22Rv1 (cell line): ENCODE measurements around the gene NAB2.
"Not testable (repeated sequence)": the region's sequence is repeated elsewhere in the genome, so short reads cannot be mapped to it uniquely, and the experiment has no call there.

Source experiments
- H3K27ac ChIP-seq: fragments of 450-650 bp; 2 replicates; pipeline ENCODE4 v1.5.1; 2017
- ZFX ChIP-seq: fragments of 450-650 bp; IDR thresholded peaks from 2 replicates; pipeline ENCODE4 v1.6.1; 2017; ENCODE audit warnings: antibody characterized with exemption, borderline replicate concordance
- TF ChIP-seq, protein P1 (sequence below): fragments of 450-650 bp; IDR thresholded peaks from 2 replicates; pipeline ENCODE4 v1.5.1; 2017; ENCODE audit warnings: mild to moderate bottlenecking

The NAB2 gene

DNA sequence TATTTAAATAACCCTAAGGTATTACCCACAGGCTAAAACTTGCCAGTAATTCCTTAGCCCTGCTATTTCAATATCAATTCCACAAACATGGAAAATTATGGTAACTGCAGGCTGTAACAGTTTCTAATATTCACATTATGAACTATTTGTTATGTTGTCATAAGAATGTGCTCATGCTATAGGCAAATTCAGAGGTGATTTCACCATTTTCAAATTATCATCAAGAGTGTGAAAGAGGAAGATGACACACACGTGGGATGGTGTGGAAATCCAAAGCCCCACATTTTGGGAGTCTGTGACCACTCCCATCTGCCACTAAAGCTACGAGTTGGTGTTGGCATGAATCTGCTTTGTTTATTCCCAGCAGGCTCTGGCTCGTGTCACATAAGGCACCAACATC, 33.1 kb upstream of the NAB2 start:
- no peak overlapping the region for H3K27ac ChIP-seq
- TF ChIP-seq, protein P1, sequence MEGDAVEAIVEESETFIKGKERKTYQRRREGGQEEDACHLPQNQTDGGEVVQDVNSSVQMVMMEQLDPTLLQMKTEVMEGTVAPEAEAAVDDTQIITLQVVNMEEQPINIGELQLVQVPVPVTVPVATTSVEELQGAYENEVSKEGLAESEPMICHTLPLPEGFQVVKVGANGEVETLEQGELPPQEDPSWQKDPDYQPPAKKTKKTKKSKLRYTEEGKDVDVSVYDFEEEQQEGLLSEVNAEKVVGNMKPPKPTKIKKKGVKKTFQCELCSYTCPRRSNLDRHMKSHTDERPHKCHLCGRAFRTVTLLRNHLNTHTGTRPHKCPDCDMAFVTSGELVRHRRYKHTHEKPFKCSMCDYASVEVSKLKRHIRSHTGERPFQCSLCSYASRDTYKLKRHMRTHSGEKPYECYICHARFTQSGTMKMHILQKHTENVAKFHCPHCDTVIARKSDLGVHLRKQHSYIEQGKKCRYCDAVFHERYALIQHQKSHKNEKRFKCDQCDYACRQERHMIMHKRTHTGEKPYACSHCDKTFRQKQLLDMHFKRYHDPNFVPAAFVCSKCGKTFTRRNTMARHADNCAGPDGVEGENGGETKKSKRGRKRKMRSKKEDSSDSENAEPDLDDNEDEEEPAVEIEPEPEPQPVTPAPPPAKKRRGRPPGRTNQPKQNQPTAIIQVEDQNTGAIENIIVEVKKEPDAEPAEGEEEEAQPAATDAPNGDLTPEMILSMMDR, result no peak
- TF ChIP-seq ZFX, result no peak

GRCh38 chr12:57057067-57057751, 31.7 kb upstream of the NAB2 start:
- no peak overlapping the region for H3K27ac ChIP-seq
- TF ChIP-seq, protein P1, result no peak
- no peak for TF ChIP-seq ZFX

DNA sequence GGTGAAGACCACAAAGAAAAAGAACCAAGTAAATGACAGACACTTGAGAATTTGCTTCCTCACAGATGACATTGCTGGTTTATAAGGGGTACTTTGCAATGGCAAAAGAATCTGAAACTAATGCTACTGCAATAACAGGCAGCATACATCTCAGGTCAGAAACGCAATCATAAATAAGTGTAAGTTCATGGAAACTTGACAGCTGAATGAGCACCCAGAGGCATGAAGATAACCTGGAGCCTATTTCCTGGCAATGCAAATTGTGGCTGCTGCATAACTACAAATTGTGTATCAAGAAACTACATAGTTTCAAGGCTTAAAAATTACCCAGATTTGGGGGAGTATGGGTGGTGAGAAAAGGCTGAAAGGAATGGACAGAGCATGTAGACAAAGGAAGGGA, 30.5 kb upstream of the NAB2 start:
- no peak overlapping the region for H3K27ac ChIP-seq
- no peak for TF ChIP-seq ZFX
- TF ChIP-seq, protein P1, result no peak

DNA sequence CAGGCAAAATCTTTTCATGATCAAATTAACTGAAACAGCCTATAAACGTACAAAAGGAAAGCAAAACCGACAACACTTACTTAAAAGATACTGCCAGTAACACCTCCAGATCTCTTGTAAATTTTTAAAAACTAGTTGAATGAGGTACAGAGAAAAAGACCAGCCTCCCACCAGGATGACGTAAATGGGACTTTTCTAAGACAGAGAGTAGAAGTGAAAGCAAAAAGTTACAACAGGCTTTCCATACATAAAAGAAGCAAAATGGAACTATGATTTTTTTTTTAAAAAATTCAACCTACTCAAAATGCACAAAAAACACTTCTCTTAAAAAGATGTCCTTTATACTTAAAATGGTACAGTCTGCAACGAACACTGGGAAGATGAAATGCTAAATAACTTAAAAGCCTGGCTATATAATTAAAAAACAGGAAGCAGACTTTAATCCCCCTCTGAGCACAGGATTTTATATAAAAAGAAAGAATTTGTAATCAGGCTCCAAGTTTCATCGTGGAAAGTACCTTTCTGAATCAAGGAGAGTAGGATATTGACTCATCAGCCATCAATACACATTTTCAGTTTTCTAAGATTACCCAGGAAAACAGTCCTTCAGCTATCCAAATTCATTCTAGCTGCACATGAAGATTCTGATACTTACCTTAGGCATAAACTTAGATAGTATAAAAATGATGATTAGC, 24.8 kb upstream of the NAB2 start:
- H3K27ac ChIP-seq, result no peak overlapping the region; the same call in 1 of the 2 replicates
- no peak for TF ChIP-seq ZFX
- TF ChIP-seq, protein P1, result no peak

DNA sequence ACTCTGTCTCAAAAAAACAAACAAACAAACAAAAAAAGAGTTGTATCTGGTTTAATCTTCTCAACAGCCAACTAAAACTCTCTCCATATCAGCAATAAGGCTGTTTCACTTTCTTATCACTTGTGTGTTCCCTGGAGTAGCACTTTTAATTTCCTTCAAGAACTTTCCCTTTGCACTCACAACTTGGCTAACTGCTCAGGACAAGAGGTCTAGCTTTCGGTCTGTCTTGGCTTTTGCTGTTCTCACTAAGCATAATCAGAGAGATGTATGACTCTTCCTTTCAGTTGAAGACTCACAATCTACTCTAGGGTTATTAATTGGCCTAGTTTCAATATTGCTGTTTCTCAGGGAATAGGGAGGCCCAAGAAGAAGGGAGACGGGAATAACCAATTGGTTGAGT, 22.7 kb upstream of the NAB2 start:
- no peak overlapping the region for H3K27ac ChIP-seq
- TF ChIP-seq, protein P1, result no peak
- no peak for TF ChIP-seq ZFX

DNA sequence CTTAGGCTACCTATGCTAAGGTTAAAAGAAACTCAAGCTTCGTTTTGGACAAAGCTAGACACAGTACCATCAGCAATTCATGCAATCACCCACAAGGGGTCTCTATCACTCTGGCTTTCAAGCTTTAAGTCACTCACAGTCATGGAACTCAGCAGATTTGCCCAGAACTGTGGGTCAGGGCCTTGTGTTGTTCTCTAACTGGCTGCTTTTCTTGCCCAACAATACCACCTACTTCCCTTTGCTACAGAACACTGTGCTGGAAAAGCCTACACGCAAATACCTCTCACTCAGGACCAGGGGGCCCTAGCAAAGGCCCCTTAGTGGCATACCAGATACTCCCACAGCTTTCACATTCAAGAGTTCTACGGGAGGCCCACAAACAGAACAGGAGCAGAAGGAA, 19.4 kb upstream of the NAB2 start:
- H3K27ac ChIP-seq, result no peak overlapping the region; the same call in 1 of the 2 replicates
- TF ChIP-seq, protein P1, result peak; percentile 92
- TF ChIP-seq ZFX, result no peak

DNA sequence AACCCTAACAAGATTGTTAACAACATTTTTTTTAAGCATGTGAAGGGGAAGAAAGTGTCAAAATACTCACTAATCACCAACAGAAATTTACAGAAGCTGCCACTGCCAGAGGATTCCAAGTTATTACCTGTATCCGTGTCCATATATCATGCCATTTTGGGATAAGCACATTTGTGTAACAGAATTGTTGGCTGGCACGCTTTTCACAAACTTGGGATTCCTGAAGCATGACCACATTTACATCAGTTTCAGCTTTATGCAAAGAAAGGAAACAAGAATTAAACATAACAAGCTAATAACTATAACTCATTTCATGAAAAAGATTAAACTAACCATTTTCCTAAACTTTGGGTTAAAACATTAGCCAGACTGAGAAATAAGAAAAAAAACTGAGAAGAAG, 16.3 kb upstream of the NAB2 start:
- no peak overlapping the region for H3K27ac ChIP-seq
- TF ChIP-seq, protein P1, result no peak
- no peak for TF ChIP-seq ZFX

- not testable (repeated sequence) for H3K27ac ChIP-seq
Observed at GRCh38 chr12:57073566-57074450, 15.1 kb upstream of the NAB2 start.
